GDM1 (cell line): ENCODE measurements around the gene ATOH7.
"Not testable (repeated sequence)": the region's sequence is repeated elsewhere in the genome, so short reads cannot be mapped to it uniquely, and the experiment has no call there.

Experiments used
- DNase-seq: peaks from one replicate; lab custom pipeline; 2025; lab: John Stamatoyannopoulos, UW

The ATOH7 gene

DNA sequence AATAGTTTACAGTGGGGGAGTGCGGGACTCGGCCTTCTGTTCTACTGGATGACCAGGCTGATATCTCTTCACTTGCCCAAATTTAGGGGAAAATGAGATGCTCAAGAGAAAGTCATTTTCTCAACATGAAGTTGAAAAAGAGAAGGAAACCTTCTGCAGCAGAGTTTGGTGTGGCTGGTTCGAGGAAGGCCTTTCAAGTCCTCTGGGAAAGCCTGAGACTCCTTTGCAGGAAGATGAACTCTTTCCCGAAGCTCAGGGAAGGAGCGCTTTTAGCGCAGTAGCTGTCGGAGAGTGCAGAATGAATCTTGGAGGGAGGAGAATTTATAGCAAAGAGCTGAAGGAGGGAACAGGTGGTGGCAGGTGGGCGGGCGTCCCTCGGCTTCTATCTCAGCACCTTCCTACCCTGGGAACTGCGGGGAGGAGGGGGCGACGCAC, at the start of gene ATOH7:
Gene ATOH7 (minus strand): TSS at position 297 of the 435 bp plus-strand sequence. CDS start 436 bp downstream, outside the sequence.
- no peak for DNase-seq

DNA sequence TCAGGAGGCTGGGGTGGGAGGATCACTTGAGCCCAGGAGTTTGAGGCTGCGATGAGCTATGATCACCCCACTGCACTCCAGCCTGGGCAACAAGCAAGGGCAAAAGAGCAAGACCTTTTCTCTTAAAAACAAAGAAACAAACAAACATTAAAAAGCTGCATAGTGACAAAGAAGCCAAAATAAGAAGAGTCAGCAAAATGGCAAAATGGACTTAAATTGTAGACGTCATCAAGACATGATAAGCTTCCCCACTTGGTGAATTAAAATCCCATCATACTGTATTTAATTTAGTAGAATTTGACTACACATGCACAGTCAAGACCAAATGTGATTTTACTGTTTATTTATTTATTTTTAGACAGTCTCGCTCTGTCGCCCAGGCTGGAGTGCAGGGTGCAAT, 48.8 kb upstream of the ATOH7 start:
- no peak for DNase-seq

DNA sequence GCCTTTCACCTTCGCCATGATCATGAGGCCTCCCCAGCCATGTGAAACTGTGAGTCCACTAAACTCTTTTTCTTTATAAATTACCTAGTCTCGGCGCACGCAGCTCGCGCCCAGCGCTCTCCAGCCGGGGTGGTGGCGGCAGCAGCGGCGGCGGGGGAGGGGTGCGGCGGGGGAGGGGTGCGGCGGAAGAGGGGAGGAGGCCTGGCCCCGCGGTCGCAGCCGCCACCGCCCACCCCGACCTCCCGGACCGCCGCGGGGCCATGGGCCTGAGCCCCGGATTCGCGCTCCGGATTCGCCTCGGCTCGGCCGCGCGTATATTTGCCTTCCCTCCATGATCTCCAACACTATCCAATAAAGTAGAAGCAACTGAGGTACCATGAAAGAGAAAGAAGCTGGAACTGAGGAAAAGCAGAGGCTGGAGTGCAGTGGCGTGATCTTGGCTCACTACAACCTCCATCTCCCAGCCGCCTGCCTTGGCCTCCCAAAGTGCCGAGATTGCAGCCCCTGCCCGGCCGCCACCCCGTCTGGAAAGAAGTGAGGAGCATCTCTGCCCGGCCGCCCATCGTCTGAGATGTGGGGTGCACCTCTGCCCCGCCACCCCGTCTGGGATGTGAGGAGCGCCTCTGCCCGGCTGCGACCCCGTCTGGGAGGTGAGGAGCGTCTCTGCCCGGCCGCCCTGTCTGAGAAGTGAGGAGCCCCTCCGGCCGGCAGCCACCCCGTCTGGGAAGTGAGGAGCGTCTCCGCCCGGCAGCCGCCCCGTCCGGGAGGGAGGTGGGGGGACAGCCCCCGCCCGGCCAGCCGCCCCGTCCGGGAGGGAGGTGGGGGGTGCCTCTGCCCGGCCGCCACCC, 47.2 kb upstream of the ATOH7 start:
- DNase-seq: not testable (repeated sequence)

DNA sequence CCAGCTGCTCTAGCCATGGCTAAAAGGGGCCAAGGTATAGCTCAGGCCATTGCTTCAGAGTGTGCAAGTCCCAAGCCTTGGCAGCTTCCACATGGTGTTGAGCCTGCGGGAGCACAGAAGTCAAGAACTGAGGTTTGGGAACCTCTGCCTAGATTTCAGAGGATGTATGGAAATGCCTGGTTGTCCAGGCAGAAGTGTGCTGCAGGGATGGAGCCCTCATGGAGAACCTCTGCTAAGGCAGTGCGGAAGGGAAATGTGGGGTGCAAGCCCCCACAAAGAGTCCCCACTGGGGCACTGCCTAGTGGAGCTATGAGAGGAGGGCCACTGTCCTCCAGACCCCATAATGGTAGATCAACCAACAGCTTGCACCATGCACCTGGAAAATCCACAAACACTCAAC, 45.9 kb upstream of the ATOH7 start:
- DNase-seq: not testable (repeated sequence)

DNA sequence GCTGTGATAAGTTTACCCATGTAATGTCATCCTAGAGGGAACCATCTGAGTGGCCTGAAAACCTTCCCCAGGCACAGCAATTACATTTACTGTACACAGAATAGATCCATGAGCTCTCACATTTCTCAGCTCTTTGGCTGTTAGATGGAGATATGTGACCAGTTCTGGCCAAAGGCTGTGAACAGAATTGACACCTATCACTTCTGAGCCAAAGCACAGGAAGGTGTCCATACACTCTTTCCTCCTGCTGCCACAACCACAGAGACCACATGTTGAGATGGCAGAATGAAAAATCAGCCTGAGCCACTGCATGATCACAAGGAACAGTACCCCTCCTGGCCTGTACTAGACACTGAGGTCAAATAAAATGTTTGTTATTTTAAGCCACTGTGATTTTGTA, 44.3 kb upstream of the ATOH7 start:
- DNase-seq: no peak

DNA sequence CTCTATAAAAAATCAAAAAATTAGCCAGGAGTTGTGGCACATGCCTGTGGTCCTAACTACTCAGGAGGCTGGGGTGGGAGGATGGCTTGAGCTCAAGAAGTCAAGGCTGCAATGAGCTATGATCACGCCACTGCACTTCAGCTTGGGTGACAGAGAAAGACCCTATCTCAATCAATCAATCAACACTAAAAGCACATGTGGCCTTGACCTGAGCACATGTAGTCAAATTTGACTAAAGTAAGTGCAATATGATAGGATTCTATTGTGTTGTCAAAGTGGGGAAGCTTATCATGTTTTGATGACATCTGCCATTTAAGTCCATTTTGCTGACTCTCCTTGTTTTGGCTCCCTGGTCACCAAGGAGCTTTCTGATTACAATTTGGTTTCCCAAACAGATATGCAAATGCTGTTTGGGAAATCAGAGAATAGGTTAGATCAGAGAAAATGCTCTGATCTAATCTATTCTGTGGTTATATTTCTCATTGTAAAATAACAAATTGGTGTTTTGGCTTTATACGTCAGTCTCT, 43.8 kb upstream of the ATOH7 start:
- no peak for DNase-seq

DNA sequence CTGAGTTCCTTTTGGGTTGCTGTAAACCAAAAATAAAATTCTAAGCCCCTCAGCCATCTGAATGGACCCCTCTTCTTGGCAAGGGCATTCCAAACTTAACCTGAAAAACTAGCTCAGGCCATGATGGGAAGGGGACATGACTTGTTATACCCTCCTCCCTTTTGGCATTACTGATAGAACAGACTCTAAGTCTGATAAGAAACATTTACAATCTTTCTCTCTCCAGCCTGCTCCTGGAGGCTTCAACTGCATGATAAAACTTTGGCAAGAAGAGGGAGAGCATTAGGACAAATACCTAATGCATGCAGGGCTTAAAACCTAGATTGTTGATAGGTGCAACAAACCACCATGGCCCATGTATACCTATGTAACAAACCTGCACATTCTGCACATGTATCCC, 40.9 kb upstream of the ATOH7 start:
- no peak for DNase-seq

DNA sequence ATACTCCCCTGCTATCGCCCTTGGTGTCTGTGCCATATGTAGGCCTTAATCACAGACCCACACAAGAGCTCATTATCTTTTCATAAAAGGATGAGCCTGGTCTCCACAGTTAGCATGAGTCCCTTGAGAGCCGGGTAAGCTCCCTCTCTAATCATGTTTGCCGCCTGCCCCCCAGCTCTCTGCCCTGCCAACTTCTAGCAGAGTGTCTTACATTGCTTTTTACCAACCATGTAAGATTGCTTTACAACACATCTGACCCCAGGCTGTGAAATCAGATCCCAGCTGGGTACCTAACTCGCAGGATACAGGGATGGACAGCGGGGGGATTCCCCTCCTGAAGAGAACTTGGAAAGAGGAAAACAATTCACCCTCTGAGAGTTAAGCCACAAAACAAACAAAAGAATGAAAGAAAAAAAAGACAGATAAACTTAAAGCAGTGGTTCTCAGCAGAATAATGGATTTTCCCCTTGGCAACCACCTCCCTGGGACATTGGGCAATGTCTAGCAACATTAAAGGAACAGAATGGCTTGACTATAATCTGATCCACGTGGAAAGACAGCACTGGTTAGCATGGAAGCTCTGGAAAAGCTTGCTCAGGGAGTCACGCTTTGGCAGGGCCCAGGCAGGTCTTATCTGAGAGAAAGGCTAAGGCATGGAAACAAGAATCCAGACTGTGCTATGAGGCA, 39.4 kb upstream of the ATOH7 start:
- no peak for DNase-seq

DNA sequence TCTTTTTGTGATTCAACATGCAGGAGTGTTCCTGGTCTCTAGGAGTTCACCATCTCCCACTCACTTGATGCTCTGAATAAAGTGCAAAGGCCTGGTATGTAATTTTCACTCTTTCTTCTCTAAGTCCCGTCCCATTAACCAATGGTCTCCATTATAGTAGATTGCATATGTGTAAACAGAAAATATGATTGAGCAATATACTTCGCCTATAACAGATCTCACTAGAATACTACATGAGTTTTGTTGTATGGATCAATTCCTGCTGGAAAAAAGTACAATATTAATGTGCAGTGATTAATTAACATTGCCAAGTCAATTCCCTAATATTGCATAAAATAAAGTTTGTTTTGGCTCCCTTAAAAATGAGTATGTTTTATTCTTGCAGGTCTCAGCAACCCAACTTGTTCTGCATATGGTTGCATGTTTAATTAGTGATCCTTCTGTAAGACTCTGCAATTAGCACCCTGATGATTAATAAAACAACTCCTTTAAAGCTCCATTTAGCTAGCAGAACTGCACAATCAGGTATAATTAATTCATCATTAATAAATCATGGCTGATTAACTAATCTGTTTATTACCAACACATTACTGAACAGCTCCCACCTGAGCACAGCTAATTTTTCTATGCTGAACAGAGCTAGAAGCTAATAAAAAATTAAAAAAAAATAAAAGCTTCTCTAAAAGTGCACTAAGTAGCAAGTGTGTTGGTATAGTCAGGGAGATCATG, 37.8 kb upstream of the ATOH7 start:
- DNase-seq: no peak

DNA sequence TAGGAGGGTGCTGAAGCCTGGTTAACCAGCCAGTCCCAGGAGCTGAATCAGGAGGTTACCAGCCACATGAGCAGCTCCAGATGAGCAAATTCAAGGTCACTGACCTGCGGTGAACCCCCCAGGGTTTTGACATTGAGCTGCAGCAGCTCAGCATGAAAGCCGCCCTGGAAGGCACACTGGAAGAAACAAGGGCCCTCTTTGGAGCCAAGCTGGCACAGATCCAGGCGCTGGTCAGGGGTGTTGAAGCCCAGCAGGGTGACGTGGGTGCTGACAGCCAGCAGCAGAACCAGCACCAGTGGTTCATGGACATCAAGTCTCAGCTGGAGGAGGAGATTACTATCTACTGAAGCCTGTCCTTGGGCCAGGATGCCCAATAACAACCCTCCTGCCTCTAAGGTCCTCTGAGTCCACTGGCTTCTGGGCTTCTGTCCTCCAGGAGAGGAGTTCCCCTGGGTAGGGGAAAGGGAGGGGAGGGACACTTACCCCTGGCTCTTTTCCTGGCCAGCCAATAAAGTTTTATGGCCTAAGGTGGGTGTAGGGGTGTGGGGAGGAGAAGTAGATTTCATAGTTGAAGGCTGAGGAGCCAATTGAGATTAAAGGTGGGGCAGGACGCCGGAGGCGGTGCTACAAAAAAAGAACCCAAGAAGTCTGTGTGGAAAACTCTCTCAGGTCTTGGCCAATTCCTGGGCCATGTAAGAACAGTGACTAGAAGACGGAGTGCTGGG, 29.4 kb upstream of the ATOH7 start:
- DNase-seq: no peak

DNA sequence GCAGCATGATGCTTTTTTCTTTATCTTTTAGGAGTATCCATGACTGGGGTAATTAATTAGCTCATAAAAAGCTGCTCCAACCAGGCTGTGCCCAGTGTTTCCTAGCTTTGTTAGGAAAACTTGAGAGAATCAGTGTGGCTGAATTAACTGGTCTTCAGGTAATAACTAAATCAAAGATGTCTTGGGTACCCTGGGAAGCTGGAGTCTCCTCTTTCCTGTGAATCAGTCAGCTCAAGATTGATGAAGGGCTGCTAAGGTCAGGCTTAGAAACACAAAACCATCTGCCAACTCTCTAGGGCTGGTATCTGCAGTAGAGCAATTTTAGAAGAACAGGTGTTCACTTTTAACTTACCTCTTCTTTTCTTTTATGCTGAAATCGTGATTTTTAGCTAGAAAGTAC, 21.4 kb upstream of the ATOH7 start:
- no peak for DNase-seq

DNA sequence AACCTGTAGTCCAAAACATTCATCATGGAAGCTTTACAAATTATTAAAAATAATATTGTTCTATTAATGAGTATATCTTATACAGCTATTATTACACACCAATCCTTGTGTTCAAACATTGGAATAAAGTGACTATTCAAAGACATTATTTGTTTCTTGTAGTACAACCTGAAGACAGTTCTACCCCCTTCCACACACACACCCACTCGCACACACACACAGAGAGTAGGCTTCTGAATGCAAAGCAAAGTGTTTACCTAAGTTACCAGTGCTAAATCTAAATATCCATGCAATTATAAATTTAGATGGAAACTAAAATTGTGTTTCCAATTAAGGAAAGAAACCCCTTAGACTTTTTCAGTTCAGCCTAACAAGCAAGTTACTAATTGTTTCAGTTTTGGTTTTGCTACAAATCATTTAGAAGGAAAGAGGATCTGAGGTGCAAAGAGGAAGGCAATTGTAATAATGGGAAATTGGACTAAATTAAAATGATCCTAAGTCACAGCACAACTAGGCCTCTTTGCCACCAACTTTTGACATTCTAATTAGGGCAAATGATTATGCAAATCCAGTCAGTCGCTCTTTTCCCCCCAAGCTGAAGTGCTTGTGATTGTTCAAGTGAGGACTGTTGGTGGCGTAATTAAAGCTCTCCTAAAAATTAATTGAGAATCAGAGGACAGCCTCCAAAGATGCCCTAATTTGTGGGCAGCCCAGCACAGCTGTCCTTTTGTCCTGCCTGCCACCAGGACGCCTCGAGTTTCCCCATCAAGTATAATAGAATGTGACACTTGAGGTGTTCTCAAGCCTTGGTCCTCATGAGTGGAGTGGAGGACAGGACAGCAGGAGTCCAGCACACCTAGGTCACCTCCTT, 19.9 kb upstream of the ATOH7 start:
- DNase-seq: no peak

DNA sequence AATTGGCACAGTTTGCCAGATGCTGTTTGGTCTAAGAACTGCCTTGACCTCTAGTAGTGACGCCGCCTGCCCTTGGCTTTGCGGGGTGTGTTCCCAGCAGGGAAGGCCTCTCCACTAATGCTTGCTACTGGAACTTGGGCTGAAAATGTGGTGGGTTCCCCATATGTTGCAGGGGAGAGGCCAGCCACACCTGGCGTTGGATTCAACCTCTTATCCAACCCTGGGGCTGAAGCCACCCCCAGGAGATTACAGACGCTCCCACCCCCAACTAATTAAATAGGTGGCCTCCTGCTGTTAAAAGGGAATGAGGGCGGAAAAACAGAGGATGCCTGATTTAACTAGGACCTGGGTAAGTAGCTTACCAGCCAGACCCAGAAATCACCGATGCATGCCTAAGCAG, 19.2 kb upstream of the ATOH7 start:
- DNase-seq: no peak

DNA sequence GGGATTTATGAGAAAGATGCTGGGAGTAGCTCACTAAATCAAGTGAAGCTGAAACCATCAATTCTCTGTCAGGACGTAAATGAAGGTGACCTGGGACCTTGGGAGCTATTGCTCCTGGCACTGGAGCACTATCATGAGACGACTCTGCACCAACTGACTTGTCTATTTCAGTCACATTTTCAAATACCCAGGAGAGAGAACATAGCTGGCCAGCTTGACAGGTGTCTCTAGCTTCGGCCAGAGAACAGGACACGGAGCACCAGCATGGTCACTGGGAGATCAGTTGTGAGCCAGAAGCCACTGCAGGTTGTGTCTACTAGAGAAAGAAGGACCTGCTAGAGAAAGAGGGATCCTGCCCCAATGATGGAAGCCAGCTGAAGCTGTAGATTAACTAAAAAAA, 17.4 kb upstream of the ATOH7 start:
- no peak for DNase-seq

DNA sequence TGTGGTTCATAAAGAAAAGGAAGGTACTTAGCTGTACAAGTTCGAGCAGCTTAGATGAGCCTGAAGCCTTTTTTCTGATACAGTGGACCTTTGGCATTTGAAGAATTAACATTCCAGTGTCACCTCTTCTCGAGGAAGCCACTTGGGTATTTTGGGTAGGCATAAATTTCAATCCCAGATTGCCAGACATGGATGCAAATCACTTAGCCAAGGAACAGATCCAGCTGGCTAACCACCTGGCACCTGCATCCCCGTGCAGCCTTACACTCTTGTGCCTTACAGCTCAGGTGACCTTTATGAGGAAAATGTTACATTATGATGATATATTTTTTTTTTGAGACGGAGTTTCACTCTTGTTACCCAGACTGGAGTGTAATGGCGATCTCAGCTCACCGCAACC, 16.0 kb upstream of the ATOH7 start:
- no peak for DNase-seq

DNA sequence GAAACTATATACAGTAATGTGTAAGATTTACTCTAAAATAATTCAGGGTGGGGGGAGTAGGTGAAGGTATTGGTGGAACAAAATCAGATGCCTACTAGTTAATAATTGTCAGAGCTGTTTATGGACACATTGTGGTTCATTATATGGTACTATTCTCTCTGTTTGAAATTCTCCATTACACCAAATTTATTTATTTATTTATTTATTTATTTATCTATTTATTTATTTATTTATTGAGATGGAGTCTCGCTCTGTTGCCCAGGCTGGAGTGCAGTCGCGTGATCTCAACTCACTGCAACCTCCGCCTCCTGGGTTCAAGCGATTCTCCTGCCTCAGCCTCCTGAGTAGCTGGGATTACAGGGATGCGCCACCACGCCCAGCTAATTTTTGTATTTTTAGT, 14.5 kb upstream of the ATOH7 start:
- DNase-seq: not testable (repeated sequence)

DNA sequence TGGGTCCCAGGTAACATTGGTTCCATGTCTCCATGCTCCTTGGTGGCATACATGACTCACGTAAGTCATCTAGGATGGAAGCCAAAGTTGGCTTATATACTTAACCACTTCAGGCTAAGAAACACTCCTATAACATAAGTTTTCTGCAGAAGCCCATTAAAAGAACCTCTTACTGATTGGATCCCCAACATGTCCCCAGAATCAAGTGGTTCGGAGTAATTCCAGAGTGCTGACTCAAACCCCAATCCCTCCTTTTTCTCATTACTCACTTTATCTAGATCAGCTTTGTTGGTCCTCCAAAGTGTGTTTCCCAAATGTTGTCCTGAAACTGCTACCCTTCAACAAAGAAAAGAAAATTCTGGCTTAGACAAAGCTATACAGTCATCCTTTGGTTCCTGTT, 10.1 kb upstream of the ATOH7 start:
- no peak for DNase-seq

DNA sequence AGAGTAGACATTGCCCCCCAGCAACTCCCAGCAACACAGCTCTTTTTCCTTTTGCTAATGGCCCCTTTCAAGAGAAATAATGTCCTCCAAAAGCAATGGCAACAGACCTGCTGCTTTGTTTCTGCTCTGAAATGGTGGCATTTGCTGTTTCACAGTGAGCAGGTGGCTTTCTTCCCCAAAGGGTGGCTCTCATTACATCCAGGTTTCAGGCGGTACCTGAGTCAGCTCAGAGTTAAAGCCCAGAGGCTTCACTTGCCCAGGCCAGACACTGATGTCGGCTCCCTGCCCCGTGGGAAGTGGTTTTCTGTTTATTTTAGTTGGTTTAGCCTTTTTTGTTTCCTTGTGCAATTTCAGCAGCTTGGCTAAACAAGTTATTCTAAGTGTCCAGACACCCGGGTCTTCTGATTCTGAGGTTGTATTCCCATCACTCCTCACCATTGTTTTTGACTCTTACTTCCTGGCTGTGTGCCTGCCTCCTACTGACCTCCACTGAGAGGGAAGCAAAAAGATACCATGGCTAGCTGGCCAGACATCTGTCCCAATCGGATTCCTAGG, 7.8 kb upstream of the ATOH7 start:
- DNase-seq: no peak

DNA sequence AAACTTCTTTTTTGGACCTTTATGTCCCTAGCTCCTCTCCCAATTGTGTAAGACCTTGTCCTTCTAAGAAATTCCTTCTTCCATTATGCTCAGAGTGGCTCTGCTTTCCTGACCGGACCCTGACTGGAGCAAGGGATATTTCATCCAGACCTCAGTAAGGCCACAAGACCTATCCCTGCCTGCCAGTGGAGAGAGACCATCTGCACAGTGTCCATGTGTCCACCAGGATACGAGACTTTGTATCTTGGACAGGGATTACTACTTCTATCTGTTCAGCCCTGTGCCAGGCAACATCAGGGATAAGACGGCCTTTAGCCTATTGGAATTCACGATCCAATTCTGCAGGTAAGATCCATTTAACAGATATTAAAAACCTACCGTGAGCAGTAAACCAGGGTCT, 7.2 kb upstream of the ATOH7 start:
- no peak for DNase-seq

DNA sequence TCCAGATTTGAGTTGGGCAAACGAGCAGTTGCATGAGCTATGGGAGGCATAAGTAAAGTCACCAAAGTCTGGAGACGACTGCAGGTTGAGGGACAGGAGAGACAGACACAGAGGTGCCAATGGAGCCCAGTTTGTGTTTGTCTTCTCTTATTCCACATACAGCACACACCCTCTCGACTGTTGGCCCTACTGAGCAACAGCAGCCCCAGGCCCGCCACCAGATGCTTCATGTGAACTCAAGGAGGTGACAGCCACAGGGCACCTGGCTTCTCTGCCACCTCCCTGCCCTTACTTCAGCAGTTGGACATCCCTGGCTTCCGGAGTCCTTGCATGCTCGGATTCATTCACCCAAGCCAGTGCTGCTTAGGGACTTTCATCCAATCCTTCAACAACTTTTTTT, 6.5 kb upstream of the ATOH7 start:
- DNase-seq: no peak

DNA sequence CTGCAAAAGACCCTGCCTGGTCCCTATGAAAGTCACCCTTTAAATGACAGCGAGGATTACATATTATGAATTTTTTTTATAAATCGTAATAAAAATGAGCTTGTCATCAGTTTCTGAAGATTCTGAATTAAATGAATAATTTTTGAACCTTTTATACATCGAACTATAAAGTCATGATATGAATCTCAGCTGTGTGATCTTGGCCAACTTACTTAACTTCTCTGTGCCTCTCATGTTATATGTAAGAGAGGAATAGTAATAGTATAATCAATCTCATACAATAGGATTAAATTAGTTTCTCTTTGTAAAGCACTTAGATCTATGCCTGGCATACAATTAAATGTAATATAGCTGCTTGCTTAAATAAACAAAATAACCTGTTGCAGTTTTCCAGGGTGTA, 5.3 kb upstream of the ATOH7 start:
- no peak for DNase-seq
